Vagina (tissue), 2 donors: Measurements from ENCODE around the gene NFE2L1.

ENCODE experiments used
- POLR2A ChIP-seq, 2 donors: fragments of 450-650 bp; IDR thresholded peaks; one replicate each; pipeline ENCODE4 v1.6.1; 2017; ENCODE audit warnings: antibody characterized with exemption in 2 of 2, mild to moderate bottlenecking in 2 of 2, moderate library complexity in 2 of 2
- TF ChIP-seq, protein P1 (sequence below), 3 experiments: fragments of 450-650 bp in 2 of 3; fragments of 200-600 bp in 1 of 3; sonication (generic) in 1 of 3; IDR thresholded peaks; one replicate each; pipeline ENCODE4 v1.5.1; 2017 to 2019; ENCODE audit warnings: antibody characterized with exemption in 3 of 3, mild to moderate bottlenecking in 2 of 3, moderate library complexity in 2 of 3

DNA sequence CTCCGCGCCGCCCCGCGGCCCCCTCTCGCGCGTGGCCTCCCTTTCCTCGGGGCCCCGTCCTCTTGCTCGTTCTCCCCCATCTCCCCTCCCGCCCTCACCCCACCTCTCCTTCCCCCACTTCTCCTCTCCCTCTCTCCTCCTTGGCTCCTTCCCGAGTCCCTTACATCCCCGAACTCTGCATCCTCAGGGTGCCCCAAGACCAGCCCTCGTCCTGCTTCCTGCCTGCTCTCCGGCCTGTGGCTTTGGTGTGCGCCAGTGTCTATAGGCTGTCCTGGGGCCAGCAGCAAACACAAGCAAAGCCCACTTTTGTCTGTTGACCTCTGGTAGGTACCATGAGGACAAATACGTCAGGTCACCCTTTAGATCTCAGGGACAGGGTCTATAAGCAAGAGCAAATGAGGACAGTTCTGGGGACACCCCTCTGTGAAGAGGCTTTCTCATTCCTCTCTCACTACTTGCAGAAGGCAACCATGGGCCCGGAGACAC lies 10.3 kb upstream of the NFE2L1 start:
- TF ChIP-seq, protein P1, sequence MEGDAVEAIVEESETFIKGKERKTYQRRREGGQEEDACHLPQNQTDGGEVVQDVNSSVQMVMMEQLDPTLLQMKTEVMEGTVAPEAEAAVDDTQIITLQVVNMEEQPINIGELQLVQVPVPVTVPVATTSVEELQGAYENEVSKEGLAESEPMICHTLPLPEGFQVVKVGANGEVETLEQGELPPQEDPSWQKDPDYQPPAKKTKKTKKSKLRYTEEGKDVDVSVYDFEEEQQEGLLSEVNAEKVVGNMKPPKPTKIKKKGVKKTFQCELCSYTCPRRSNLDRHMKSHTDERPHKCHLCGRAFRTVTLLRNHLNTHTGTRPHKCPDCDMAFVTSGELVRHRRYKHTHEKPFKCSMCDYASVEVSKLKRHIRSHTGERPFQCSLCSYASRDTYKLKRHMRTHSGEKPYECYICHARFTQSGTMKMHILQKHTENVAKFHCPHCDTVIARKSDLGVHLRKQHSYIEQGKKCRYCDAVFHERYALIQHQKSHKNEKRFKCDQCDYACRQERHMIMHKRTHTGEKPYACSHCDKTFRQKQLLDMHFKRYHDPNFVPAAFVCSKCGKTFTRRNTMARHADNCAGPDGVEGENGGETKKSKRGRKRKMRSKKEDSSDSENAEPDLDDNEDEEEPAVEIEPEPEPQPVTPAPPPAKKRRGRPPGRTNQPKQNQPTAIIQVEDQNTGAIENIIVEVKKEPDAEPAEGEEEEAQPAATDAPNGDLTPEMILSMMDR (IDR thresholded peaks at IDR 0.05) = no peak
- TF ChIP-seq POLR2A (IDR thresholded peaks at IDR 0.05) = no peak
